Activated CD8-positive, alpha-beta memory T cell treated with anti-CD3 and anti-CD28 coated beads, Interleukin-2, amount 50 U/mL, for 1 hour (primary cell): Measurements from ENCODE around the gene MICAL3.
"Not testable (repeated sequence)": the region's sequence is repeated elsewhere in the genome, so short reads cannot be mapped to it uniquely, and the experiment has no call there.

Experiments used
- DNase-seq: peaks from one replicate; pipeline ENCODE4 v3.0.0-alpha.2; 2020; ENCODE audit errors: extremely low read depth

Gene MICAL3

DNA sequence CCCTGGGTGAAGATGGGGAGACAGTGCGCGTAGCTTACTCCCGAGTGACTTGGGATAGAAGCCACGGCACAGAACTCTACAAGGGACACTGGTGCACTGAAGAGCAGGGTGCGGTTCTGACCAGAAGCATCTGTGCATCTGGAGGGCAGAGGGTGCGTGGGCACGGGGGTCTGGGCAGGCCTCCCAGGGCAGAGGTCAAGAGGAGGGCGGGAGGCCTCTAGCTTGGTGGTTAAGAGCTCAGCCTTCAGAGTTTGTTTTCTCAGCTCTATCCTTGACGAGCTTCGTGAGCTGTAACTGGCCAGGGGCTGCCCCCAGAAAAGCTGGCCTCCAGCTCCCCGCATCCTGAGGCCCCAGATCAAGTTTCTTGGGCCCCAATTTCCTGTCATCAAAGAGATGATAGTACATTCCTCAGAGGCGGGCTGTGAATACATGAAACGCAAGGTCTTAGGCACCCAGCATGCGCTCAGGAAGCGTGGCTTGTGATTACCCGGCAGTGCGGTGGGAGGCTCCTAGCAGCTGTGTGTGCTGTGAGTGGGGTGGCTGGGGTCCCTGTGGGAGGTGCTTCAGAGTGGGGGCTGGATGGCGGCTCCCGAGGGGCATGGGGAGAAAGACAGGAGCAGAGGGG lies 244.1 kb downstream of the MICAL3 start:
- DNase-seq: no peak

DNA sequence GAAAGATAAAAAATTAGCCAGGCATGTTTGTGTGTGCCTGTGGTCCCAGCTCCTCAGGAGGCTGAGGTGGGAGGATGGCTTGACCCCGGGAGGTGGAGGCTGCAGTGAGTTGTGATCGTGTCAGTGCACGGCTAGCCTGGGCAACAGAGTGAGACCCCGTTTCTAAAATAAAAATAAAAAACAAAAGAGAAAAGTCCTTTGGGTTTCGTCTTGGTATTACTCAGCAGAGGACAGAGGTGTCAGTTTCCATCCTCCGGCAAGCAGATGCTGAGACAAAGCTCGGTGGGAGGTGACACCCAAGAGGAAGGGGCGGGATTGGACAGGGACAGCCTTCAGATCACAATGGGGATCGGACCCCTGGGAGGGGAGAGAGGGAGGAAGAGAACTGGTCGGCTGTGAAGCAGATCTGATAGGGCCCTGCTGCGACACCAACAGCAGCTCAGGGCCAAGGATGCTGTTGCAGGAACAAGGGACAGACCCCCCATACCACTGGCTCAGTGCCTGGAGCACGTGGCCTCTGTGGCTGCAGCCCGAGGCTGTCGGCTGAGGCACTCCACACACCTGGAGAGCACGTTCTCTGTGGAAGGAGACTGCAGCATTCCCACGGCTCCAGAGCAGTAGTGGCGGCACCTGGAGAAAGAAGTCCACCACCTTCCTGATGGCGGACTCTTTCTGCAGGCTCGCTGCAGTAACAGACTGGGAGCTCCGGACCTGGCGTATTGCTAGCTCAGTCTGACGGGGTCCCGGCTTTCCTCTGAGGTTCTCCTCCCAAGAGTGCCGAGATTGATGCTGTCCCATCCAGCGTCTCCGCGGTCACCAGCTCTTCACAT lies 244.9 kb downstream of the MICAL3 start:
- no peak for DNase-seq

DNA sequence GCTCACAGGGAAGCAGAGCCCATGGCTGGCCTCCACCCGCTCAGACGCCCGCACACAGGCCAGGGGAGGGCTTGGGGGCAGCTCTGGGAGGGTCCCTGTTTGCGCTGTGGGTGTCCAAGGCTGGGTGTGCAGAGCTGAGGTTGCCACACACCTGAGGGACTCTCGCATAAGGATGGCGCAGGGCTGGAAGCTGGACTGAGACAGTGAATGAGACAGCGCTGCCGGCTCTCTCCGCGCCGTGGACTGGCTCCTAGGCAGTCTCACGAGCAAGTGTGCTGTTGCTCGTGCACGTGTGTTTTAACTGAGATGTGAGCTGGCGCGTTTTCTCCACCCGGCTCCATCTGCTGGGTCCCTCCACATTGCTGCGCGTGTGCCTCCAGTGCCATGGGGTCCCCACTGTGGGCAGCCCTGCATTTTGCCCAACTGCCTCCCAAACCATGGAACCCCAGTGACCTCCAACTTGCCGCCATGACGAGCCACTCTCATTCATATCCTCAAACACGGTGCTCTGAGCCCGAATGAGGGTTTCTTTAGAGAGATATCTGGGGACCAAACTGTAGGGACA lies 245.9 kb downstream of the MICAL3 start:
- DNase-seq: no peak

DNA sequence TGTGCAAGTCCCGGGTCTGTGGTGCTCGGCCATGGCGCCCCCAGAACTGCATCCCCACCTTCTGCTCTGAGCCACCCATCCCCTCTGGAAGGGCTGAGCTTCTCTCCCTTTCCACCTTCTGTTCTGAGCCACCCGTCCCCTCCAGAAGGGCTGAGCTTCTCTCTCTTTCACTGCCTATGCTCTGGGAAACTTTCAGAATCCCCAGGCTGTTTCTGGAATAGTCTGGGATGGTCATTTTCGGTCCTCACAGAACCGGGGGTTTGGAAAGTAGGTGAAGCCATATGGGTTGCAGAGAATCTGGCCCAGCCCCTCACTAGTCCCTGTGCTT lies 246.7 kb downstream of the MICAL3 start:
- no peak for DNase-seq

DNA sequence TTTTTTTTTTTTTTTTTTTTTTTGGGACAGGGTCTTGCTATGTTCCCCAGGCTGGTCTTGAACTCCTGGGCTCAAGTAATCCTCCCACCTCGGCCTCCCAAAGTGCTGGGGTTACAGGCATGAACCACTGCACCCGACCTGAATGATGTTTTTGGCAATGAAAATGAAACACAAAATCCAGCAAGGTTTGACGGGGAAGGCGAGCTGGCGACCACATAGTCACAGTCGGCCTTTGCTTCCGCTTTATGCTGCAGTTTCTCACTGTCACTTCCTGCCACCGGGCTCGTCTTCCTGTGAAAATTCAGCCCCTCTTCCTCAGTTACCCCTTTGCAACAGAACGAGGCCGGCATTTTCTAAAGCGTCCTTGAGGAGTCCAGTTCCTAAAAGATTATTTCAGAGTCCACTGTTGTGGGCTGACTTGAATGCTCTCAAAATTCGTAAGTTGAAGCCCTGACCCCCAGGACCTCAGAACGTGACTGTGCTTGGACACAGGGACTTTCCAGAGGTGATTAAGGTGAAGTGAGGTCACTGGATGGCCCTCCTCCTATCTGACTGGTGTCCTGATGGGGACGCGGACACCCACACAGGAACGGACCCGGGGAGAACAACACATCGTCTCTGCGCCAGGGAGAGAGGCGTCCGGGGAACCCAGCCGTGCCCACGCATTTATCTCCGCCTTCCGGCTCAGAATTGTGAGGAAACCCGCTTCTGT lies 247.2 kb downstream of the MICAL3 start:
- peak; percentile 38 for DNase-seq

DNA sequence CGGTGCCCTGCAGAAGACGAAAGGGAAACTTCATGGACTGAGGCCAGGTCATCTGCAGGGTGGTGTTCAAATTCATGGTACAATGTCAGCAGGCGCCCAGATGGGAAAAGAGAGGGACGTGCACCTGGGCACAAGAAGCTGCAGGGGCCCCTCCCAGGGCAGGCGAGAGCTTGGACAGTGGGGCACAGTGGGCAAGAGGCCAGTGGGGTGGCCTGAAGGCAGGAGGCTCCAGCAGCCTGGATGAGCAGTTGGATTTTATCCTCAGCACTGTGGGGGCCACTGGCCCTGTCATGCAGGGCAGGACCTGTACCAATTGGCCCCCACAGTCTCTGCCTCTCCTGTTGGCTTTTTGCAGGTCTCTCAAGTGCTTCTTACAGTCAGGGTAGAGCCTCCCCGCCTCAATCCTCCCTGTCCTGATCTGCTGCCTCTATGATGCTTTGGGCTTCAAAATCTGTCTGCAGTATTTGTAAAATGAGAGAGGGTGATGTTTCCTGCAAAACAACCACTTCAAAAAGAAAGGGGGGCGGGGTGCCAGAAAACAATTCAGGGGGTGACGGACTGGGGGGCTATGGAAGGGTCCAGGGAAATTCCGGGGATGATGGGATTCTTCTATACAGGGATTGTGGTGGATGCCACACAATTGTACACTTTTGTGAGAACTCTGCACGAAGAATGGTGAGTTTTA lies 248.4 kb downstream of the MICAL3 start:
- no peak for DNase-seq

DNA sequence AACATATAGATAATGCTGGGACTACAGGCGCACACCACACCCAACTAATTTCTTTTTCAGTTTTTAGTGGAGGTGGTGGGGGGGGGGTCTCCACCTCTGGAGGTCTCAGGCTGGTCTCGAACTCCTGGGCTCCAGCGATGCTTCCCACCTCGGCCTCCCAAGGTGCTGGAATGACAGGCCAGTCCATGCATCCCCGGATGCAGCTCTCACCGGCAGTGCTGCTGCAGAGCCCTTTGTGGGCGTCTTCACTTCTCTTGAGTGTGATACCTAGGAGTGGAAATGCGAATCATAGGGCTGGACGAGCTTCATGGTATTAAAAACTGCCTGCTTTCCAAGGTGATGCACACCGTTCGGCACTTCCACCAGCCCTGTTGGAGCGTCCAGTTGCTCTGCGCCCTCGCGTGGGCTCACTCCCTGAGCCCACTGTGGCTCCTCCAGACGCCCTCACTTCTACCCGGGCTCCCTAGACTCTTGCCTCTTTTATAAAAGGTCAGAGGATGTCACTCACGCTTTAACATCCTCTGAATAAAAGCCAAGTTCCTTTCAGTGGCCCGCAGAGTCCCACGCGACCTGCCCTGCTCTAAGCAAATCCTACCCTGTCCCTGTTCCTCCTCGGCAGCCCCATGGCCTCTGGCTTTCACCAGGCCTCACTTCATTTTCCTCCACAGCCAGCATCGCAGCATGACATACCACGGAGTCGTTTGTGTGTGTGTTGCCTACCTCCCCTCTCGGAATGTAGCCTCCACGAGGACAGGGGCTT lies 249.3 kb downstream of the MICAL3 start:
- no peak for DNase-seq

DNA sequence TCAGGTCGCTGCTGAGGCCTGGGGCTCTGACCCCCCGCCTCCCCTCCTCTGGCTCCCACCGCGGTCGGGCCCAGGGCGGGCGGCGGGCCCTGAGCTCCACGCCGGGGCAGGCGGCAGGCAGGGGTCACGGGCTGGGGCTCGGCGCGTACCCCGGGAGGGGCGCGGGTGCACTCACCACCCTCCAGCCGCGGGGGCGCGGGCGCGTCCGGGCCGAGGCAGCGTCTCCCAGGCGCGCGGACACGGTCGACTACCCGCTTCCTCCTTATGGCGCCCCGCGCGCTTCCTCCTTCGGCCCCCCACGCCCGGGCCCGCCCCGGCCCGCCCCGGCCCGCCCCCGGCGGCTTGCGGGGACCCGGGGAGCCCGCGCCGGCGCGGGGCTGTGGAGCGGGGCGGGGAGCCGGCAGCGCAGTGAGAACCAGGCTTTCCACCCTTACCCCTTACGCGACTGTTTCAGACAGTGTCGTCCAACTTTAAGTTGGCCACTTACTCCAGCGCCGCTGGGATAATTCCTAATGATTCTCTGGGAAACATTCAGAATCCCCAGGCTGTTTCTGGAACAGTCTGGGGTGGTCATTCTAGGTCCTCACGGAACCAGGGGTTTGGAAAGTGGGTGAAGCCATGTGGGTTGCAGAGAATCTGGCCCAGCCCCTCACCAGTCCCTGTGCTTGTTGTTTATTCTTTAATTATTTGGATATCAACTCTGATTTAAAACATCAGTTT lies 250.0 kb downstream of the MICAL3 start, which contains the start of gene BID:
BID (minus strand) TSS at position 264 of the 720 bp plus-strand sequence. CDS start 24,353 bp downstream, outside the sequence.
- DNase-seq: no peak

DNA sequence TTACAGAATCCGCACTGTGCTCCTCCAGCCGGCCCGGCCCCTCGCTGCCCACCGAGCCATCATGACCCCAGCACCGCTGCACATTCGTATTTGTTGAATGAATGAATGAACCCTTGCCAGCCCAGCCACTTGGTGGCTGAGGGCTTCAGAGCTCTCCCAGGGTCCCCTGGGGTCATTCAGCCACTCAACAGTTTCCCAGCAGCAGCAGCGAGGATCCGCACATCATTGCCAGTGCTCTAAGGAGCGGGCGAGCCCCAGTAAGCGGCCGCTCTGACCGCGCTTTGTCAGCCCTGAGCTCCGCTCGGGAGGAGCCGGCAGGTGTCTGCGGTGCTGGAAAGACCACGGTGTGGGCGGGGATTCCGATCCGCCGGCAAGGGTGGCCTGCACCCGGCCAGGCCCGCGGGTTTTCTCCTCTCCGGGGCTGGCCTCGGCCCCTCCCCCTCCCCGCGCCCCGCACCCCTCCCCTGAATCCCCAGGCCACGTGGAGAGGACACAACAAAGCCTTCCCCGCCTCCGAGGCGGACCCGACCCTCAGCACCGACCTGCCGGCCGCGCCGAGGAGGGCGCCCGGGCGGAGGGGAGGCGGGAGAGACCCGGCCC lies 250.7 kb downstream of the MICAL3 start:
- peak; percentile 26 for DNase-seq

DNA sequence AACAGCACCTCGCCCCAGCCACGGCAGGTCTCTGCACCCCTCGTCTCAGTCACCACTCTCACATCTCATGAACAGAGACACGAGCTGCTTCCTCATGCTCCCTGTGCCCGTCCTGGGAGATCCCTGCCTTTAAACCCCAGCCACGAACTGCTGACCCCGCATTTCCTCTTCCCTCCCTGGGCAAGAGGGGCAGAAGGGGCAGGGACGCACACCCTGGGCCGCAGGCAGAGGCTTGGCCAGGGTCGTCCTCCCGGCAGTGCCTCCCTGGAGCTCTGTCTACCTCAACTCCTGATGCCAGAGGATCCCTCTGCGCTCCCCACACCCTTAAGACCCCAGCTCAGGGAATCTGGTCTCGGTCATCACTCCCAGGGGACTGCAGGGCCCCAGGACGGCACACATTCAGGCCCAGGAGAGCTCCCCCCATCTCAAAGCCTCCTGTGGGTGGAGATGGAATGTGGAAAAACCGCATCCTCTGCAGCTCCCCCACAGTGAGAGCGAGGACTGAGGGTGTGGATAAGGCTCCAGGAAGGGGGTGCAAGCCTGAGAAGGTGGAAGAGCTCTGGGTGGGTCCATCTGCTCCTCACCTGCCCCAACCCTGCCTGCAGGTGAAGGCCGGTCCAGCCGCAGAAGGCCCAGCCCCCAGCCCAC lies 251.3 kb downstream of the MICAL3 start:
- no peak for DNase-seq

DNA sequence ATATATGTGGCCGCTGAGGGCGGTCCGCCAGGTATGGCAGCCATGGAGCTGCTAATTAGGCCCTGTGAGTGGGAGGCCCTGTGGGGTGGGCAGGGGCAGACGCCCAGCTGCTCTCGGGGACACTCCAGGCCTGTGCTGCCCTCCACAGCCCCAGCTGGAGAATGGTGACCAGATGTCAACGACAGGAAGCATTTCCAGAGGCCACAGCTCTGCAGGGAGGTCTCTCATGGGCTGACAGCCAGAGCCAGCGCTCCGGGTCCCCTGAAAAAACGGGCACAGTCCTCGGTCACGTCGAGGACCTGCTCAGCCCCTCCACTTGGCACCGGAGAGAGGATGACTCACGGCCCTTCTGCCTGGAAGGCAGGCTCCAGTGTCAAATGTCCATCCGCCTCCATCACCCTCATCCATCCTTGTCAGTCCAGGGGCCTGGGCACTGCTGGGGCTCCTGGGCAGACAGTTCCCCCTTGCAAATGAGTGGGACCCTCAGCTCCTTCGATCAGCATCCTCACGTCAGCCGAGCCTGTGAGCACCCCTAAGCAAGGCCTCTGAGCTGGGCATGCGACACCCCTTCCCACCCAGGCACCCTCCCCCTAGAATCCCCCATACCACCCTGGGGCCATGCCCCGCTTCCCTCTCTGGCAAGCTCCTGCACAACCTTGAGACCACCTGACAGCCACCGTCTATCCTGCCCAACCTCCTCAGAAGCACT lies 252.0 kb downstream of the MICAL3 start:
- no peak for DNase-seq

DNA sequence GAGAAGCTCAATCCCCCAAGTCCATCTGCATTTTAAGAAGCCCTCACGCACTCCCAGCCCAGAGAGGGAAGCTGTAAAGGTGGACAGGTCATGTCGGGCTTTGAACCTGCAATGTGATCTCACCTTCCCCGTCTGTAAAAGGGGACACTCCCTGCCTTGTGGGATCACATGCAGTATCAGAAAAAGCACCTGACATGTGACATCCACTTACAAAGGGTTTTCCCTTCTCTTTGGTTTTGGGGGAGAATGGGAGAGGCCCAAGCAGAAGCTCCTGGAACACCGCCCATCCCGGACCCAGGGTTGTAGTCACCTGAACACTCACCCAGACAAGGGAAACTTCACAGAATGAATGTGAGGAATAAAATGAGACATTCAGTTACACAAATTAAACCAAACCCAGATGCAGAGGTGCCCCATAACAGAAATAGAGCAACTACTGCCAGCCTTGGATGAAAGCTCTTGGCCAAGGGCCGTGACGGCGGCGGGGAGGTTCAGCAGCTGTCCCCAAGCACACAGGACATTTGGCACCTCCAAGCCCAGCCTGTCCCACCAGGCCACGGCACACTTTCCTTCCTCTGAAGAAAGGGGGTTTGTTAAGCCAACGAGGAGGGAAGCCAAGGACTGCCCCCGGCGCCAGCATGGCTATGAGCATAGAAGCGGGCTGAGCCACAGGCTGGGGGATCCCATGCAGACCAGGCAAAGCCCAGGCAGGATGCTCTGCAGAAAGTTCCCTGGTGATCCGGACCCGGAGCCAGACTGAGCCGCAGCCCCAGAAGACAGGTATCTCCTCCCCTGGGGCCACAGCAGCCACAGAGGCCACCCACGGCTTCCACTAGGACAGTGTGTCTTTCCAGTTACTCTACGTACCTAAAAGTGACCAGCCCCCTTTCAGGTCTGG lies 253.9 kb downstream of the MICAL3 start:
- DNase-seq: no peak

DNA sequence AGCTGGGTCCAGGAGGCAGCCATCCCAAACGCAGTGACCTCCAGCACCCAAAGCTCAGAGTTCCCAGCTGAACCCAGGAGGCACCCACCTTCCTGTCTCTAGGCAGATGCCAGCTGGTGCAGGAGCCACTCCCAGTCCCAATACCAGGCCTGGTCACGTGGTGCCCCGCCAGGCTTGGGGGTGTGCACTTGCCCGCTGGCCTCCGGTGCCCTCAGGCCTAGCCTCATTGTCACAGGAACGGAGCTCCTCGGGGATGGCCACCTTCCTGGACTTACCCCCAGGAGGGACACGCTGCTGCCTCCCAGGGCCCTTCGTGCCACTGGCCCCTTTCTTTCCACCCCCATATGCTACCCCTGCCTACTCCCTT lies 254.7 kb downstream of the MICAL3 start:
- DNase-seq: no peak

DNA sequence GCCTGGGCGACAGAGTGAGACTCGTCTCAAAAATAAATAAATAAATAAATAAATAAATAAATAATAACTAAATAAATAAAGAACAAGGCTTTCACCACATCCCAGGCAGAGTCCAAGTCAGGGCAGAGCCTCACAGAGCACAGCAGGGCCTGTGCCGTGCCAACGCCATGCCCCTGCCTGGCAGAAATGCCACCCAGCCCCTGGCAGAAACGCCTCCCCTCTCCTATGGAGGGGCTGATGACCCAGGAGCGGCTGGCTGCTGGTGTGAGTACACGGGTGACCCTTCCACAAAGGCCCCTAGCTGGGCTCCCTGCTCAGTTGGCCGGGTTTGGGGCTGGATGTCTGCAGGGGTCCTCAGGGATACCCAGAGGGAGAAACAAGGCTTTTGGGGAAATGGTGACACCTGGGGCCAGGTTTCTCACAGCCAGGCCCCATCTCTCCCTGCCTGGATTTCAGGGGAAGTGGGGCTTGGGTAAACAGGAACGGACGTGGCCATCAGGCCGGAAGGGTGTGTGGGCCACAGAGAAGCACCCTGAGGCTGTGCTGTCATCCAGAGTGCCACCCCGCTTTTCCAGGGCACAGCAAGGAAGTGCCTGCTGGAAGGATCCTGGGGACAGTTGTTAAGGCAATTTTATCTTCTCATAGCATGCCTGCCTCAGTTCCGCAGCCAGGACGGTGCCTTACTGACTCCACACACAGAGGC lies 255.2 kb downstream of the MICAL3 start:
- no peak for DNase-seq

DNA sequence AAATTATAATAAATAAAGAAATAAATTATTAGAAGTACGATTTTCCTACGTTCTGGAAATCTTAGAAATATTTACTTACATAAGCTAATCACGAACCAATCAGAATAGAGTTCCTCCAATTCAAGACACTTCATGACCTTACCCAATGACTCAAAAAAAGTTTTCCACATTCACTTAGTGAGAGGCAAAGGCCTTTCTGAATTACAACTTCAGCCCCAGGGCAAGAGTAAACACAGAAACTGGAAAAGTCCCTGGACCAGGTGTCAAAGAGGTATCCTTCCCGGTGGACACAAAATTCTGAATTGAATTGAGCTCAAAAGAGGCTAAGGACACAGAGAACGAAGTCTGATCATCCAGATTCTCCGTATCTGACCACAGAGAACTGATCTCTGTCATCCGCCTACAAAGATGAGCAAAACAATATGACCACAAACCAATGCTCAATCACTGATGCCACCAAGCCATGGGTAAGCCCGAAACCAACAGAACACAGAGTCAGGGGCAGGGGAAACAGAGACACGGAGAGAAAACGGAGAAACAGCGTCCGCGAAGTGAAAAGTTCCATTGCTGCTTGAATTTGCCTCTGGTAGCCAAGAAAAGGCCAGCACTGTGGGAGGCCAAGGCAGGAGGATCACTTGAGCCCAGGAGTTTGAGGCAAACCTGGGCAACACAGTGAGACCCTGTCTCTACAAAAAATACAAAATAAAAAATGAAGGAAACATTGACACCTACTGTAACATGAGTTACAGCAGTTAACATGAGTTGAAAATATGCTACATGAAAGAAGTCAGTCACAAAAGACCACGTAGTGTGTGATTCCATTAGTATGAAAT lies 256.9 kb downstream of the MICAL3 start:
- DNase-seq: no peak

DNA sequence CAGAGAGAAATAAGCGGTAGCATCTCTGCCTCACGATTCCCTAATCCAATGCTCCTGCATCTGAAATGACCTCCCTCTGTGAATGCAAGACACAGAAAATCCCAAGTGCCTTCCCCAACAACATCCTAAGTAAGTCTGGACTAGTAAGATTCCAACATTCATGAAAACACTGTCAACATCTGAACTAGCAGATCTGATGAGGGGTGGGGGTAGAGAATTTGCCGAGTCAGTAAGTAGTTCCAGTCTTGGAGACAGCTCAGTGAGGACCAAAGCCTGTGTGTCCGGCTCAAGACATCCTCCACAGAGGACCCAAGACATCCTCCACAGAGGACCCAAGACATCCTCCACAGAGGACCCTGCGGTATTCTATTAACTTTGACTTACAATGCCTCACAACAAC lies 259.5 kb downstream of the MICAL3 start:
- DNase-seq: not testable (repeated sequence)
